ENCODE results near the gene ZBTB2.
A peak's percentile ranks its signal among the peaks of the same experiment; 100 is the strongest.
"Not testable (repeated sequence)": the region's sequence is repeated elsewhere in the genome, so short reads cannot be mapped to it uniquely, and the experiment has no call there.

ZBTB2 gene

DNA sequence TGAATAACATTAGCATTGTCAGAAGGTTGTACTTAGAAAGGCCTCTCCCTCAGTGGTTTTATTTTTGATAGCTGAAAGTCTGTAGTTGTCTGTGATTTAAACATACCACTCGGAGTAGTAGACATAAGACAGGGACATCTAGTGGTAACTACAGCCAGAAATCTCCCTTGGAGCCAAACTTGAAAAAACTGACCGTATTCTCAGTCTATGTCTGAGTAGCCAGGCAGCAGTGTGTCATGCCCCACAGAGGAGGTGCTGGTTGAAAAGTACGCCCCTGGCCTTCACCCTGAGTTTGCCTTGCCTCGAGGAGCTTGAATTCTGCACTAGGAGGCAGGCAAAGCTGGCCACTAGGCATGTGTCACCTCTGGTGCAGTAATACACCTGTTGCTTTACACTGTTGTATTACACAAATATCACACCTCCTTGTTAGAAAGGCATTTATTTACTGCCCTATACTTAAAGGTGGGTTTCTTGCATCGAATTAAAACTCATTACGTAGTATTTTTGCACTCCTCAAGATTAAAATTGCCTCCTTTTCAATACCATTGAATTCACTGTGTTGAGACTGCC lies 20.8 kb downstream of the ZBTB2 start:
- DNase-seq = no peak

DNA sequence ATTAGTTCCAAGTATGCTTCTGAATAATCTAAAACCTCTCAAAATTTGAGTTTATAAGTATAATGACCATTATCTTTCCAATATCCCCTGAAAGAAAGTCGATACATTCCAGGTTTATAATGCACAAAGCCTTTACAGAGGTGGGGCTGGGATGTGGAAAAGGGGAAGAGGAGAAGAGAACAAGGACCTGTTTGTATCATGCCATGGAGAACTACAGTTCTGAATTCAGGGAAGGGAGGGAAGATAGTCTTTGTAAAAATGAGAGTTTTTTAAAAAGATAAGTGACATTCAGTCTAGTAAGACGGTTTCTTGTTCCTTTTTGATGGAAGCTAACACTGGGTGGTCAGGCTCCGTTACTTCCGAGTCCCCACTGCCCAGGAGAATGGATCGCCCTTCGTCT lies 26.1 kb downstream of the ZBTB2 start:
- DNase-seq = no peak

DNA sequence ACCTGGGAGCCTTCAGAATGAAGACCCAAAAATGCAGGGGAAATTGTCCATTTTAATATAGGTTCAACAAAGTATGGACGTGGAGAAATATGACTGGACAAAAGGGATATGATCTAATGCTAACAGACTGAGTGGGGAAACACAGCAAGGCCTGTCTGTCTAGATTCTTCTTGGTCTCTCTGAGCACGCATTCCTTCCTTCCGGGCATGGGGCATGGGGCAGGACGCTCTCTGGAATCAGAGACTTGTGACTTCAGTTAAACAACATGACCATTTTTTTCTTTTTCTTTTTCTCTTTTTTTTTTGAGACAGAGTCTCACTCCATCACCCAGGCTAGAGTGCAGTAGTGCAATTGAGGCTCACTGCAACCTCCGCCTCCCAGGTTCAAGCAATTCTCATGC lies 31.9 kb downstream of the ZBTB2 start:
- DNase-seq = no peak

DNA sequence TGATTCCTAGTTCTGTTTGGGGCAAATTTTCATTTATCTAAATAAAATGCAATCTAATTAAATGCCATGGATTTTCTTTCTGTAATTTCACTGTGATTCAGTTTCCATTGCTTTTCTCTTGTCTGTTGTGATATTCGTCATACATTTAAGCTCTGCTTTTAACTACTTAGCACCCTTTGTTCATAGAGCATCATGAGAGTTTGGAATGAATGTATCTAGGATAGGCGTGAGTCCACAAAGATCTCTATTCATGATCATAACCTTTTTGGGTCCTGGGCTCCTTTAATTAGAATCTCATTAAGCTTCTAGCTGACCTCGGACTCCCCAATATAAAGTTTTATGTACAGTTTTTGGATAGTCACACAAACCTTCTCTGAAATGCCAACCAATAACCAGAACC lies 32.9 kb downstream of the ZBTB2 start:
- no peak for DNase-seq

DNA sequence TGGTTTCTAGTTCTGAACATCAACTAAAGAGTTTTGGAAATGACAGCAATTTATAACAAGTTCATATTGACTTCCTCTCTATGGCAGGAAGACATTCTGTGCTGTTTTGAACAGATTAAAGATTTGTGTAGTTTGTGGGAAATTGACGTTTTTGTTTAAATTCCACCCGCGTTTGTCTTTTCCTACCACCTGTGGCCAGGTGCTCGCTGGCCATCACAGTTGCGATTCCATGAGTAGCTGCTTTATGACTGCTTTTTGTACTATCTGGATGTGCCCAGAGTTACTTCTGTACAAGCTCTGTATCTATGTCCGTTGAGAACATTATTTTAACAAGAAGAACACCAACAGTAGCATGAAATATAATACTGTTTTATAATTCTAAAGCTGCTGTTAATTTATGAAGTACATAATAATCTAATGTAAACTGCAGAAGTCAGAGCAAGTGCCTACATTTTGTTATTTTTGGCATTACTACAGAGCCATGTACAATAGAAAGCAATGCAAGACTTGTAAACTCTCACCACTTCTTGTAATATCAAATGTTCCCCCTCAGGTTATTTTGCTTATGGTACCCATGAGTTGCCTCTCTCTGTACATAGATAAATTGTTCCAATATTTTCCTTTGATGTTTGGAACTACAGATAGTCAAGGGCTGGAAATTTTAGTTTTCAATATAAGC lies 33.5 kb downstream of the ZBTB2 start:
- DNase-seq = no peak

DNA sequence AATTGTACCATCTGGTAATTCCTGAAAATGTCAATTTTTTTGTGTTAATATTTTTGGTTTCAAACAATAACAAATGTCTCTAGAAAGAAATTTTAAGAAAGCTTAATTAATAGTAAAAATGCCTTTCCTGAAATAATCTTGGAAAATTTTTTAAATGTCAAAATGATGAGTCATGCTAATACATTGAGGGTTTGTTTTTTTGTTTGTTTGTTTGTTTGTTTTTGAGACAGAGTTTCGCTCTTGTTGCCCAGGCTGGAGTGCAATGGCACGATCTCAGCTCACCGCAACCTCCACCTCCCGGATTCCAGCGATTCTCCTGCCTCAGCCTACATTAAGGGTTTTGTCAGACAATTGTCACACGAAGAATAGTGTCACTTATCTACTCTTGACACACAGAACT lies 34.4 kb downstream of the ZBTB2 start:
- not testable (repeated sequence) for DNase-seq

DNA sequence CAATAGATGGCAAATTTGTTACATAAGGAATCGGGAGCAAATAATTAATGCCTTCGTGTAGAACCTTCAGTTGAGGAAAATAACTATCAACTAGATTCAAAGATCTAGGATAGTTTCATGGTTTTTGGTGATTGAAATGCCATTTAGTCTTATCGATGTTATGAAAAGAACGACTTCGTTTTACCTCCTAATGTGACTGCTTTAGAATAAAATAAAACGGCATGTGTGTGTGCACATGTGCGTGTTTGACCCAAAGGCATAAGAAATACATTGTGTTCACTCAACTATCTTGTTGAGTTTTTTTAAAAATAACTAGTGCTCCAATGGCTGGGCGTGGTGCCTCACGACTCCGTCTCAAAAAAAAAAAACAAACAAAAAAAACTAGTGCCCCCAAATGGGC lies 37.6 kb downstream of the ZBTB2 start:
- no peak for DNase-seq

DNA sequence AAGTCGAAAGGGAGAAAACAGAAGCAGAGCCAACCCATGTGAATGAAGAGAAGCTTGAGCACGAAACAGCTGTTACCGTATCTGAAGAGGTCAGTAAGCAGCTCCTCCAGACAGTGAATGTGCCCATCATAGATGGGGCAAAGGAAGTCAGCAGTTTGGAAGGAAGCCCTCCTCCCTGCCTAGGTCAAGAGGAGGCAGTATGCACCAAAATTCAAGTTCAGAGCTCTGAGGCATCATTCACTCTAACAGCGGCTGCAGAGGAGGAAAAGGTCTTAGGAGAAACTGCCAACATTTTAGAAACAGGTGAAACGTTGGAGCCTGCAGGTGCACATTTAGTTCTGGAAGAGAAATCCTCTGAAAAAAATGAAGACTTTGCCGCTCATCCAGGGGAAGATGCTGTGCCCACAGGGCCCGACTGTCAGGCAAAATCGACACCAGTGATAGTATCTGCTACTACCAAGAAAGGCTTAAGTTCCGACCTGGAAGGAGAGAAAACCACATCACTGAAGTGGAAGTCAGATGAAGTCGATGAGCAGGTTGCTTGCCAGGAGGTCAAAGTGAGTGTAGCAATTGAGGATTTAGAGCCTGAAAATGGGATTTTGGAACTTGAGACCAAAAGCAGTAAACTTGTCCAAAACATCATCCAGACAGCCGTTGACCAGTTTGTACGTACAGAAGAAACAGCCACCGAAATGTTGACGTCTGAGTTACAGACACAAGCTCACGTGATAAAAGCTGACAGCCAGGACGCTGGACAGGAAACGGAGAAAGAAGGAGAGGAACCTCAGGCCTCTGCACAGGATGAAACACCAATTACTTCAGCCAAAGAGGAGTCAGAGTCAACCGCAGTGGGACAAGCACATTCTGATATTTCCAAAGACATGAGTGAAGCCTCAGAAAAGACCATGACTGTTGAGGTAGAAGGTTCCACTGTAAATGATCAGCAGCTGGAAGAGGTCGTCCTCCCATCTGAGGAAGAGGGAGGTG lies 38.7 kb downstream of the ZBTB2 start:
- no peak for DNase-seq

DNA sequence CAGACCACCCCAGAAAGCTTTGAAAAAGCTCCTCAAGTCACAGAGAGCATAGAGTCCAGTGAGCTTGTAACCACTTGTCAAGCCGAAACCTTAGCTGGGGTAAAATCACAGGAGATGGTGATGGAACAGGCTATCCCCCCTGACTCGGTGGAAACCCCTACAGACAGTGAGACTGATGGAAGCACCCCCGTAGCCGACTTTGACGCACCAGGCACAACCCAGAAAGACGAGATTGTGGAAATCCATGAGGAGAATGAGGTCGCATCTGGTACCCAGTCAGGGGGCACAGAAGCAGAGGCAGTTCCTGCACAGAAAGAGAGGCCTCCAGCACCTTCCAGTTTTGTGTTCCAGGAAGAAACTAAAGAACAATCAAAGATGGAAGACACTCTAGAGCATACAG lies 39.6 kb downstream of the ZBTB2 start:
- no peak for DNase-seq

DNA sequence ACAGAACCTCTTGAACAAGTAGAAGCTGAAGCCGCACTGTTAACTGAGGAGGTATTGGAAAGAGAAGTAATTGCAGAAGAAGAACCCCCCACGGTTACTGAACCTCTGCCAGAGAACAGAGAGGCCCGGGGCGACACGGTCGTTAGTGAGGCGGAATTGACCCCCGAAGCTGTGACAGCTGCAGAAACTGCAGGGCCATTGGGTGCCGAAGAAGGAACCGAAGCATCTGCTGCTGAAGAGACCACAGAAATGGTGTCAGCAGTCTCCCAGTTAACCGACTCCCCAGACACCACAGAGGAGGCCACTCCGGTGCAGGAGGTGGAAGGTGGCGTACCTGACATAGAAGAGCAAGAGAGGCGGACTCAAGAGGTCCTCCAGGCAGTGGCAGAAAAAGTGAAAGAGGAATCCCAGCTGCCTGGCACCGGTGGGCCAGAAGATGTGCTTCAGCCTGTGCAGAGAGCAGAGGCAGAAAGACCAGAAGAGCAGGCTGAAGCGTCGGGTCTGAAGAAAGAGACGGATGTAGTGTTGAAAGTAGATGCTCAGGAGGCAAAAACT lies 40.1 kb downstream of the ZBTB2 start:
- DNase-seq = no peak

DNA sequence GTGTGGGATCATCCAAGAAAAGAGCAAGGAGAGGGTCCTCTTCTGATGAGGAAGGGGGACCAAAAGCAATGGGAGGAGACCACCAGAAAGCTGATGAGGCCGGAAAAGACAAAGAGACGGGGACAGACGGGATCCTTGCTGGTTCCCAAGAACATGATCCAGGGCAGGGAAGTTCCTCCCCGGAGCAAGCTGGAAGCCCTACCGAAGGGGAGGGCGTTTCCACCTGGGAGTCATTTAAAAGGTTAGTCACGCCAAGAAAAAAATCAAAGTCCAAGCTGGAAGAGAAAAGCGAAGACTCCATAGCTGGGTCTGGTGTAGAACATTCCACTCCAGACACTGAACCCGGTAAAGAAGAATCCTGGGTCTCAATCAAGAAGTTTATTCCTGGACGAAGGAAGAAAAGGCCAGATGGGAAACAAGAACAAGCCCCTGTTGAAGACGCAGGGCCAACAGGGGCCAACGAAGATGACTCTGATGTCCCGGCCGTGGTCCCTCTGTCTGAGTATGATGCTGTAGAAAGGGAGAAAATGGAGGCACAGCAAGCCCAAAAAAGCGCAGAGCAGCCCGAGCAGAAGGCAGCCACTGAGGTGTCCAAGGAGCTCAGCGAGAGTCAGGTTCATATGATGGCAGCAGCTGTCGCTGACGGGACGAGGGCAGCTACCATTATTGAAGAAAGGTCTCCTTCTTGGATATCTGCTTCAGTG lies 40.8 kb downstream of the ZBTB2 start:
- no peak for DNase-seq

DNA sequence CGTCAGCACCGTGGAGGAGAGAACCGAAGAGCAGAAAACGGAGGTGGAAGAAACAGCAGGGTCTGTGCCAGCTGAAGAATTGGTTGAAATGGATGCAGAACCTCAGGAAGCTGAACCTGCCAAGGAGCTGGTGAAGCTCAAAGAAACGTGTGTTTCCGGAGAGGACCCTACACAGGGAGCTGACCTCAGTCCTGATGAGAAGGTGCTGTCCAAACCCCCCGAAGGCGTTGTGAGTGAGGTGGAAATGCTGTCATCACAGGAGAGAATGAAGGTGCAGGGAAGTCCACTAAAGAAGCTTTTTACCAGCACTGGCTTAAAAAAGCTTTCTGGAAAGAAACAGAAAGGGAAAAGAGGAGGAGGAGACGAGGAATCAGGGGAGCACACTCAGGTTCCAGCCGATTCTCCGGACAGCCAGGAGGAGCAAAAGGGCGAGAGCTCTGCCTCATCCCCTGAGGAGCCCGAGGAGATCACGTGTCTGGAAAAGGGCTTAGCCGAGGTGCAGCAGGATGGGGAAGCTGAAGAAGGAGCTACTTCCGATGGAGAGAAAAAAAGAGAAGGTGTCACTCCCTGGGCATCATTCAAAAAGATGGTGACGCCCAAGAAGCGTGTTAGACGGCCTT lies 41.6 kb downstream of the ZBTB2 start:
- peak; percentile 20 for DNase-seq

DNA sequence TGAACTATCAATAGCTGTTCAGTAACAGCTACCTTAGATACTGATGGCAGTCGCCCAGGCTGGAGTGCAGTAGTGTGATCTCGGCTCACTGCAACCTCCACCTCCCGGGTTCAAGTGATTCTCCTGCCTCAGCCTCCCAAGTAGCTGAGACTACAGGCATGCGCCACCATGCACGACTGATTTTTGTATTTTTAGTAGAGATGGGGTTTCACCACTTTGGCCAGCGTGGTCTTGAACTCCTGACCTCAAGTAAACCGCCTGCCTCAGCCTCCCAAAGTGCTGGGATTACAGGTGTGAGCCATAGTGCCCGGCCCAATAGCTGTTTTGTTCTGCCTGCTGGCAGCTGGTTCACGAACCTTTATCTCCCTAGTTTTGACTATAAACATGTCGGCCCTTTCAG lies 48.6 kb downstream of the ZBTB2 start:
- not testable (repeated sequence) for DNase-seq

DNA sequence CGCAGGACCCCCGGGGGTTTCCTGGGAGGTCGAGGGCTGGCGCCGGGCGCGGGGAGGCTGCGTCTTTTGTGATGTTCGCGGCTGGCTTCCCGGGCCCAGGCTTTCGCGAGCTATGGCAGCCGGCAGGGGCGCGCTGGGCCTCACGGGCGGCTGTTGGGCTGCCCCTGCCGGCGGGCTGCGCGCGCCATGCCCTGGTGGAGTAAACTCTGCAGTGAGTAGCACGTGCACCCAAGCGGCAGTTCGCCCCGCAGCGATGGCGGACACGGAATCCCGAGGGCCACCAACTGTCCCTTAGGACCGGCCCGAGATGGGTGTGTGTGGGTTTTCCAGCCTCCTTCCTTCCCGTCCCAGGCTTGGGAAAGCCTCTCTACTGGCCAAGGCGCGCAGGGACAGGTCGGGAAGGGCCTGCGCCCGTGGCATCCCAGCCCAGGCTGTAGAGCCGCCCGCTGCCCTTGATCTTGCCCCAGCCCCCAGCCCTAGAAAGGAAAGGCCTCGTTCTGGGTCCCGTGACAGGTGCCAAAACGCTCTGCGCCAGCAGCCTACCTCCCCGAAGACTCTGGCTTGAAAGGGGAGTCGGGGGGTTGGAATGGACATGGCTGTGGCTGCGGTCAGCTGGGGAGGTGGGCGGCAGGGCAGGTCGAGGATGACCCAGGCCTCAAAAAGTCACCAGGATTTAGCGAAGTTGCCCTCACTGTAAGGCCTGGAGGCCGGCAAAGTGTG lies 49.7 kb downstream of the ZBTB2 start:
- no peak for DNase-seq

DNA sequence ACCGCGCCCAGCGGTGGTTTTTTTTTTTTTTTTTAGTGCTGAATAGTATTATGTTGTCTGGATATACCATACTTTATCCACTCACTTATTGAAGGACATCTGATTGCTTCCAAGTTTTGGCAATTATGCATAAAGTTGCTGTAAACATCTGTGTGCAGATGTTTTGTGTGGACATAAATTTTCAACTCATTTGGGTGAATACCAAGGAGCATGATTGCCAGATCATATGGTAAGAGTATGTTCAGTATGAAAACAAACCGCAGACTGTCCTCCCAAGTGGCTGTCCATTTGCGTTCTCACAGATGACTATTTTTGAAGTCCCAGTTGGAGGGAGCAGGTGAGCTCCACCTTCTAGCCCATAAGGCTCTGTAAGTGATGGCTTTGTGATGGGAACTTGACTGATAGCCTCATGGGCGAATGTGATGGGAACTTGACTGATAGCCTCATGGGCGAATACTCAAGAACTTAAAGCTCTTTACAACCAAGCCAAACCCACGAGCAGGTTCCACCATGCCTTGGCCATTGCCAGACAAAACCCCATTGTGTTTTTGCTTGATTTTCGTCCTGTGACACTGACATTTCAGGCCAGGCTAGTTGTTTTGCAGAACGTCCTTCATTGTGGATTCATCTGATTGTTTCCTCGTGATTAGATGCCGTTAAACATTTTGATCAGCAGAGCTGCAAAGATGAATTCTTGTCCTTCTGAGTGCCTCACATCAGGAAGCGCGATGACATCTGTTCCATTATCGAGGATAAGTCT lies 51.0 kb downstream of the ZBTB2 start:
- DNase-seq = no peak

DNA sequence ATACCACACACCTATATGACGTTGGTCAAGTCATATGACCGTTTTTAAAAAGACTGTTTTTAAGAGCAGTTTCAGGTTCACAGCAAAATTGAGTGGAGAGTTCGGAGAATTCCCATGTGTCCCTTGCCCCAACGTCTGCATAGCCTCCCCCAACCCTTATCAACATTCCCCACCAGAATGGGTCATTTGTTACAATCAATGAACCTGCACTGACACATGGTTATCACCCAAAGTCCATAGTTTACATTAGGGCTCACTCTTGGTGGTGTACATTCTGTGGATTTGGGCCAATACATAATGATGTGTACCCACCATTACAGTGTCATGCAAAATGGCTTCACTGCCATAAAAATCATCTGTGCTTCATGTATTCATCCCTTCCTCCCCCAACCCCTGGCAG lies 52.0 kb downstream of the ZBTB2 start:
- DNase-seq = no peak

DNA sequence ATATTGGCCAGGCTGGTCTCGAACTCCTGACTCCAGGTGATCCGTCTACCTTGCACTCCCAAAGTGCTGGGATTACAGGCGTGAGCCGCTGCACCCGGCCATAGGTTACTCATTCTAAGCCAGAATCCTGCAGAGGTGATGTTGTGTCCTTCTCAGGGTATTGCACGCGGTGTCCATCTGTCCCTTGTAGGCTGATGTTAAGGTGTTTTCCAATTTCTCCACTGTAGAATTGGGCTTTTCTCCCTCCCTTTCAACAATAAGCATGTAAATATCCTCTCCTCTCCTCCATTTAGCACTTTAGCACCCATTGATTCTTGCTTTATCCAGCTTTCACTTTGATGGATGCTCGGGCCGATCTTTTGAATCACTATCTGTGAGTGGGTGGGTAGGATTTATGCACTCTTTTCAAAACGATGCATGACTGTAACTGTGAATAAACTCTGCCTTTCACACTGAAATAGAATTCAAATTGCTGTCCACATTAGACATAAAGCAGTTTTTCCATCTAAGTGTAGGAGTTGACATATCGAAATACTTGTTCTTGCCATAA lies 52.6 kb downstream of the ZBTB2 start:
- no peak for DNase-seq

DNA sequence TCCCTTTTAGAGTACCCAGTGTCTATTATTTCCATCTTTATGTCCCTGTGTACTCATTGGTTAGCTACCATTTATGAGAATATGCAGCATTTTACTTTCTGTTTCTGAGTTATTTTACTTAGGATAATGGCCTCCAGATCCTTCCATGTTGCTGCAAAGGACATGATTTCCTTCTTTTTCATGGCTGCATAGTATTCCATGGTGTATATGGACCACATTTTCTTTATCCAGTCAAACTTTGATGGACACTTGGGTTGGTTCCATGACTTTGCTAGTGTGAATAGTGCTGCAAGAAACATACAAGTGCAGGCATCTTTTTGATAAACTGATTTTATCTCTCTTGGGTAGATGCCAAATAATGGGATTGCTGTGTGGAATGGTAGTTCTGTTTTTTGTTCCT lies 55.4 kb downstream of the ZBTB2 start:
- DNase-seq = no peak

DNA sequence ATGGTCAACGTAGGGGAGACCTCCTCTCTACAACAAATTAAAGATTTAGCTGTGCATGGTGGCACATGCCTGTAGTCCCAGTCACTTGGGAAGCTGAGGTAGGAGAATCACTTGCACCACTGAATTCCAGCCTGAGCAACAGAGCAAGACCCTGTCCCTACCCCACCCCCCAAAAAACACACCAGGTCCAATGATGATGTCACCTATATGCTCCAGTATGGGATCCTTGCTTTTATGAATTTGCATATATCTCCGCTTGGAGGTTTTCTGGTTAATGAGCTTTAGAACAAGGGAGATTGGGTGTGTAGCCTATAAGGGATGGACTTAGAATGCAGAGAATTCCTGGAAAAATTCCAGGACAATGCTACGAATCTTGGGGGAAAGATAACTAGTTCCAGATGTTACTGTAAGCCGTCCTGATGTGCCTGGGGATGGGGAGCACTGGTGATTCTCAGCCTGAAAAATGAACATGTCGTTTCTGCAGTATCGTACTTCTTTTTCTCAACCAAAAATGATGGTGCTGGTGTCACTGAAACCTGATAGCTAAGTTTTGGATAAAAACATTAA lies 61.1 kb downstream of the ZBTB2 start:
- peak; percentile 46 for DNase-seq

DNA sequence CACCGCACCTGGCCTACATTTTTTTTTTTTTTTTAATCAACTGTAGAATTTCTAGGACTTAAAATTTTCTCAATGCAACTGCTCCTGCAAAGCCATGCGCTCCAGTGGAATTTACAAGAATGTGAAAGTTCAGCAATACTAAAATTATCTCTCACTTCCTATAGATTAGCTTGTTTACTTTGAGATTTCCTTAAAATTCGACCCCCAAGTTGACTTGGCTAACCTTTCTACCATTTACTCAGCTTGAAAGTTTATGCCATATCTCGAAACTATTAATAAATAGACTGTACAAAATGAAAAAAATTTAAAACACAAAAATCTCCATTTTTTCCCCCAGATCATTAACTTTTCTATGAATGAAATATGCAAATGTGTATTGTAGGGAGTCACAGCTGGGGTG lies 64.3 kb downstream of the ZBTB2 start:
- DNase-seq = no peak

Measured in HCEC 1CT (cell line).